ENCODE results near the gene FAM89A. TPM values are rescaled to one million over a fixed set of nuclear protein-coding genes. Genes with fewer than 3 reads are reported as not detected.

FAM89A gene
- total and polyA plus RNA-seq, 7 donors: 2.7 to 6.3 (median 4.2) TPM

GRCh38 chr1:230976825-230977747 is 63.0 kb downstream of the FAM89A start:
- no peak for TF ChIP-seq CTCF (IDR thresholded peaks at IDR 0.05)
- peak overlapping the region; percentile 27 for H3K27ac ChIP-seq
- peak overlapping the region; percentile 81 for H3K4me3 ChIP-seq
- peaks cover 0 to 25% of the 10 kb centered on the region in 2 donors for H3K36me3 ChIP-seq (ENCODE audit: insufficient read depth in 1 of 2, low read depth in 1 of 2)
- H3K9me3 ChIP-seq: no peaks in the 10 kb centered on the region
- intact Hi-C loops (cut with DNase I): loop anchor here in 1 of 2 donors (5.0 kb wide), 1 partner anchor 235 kb away; no protein-coding TSS in a partner anchor
- peaks cover 16% of the 10 kb centered on the region for H3K4me1 ChIP-seq
- WGBS, 3 donors: 71 to 75% (median 75%) methylated on average over 14 of the region's 14 CpGs
- DNase-seq (no peak), ATAC-seq (no peak)
- H3K27me3 ChIP-seq (ENCODE audit: insufficient read depth in 3 of 3, low read length in 2 of 3): no peaks in the 10 kb centered on the region

- H3K9me3 ChIP-seq: no peaks in the 10 kb centered on the region
- H3K4me3 ChIP-seq: no peak overlapping the region
- ATAC-seq (no peak), DNase-seq (no peak)
- peaks cover 16% of the 10 kb centered on the region for H3K4me1 ChIP-seq
- WGBS, 3 donors: 46 to 60% (median 52%) methylated on average over 4 of the region's 4 CpGs
- H3K36me3 ChIP-seq (ENCODE audit: insufficient read depth in 1 of 2, low read depth in 1 of 2): peaks cover 0 to 18% of the 10 kb centered on the region in 2 donors
- no peak for TF ChIP-seq CTCF (IDR thresholded peaks at IDR 0.05)
- H3K27ac ChIP-seq: no peak overlapping the region
- no peaks in the 10 kb centered on the region for H3K27me3 ChIP-seq (ENCODE audit: insufficient read depth in 3 of 3, low read length in 2 of 3)
- intact Hi-C loops (cut with DNase I): loop anchor here in 1 of 2 donors (5.0 kb wide), 1 partner anchor 236 kb away; no protein-coding TSS in a partner anchor
These were observed 63.7 kb downstream of the FAM89A start for GRCh38 chr1:230976360-230976759.

- WGBS, 3 donors: 81 to 90% (median 89%) methylated on average over 3 of the region's 3 CpGs
These were observed 64.4 kb downstream of the FAM89A start for GRCh38 chr1:230975636-230976035.

GRCh38 chr1:230972855-230973271 is 67.2 kb downstream of the FAM89A start:
- Histone ChIP-seq H3K4me3 (no peak overlapping the region), H3K36me3 (ENCODE audit: insufficient read depth in 1 of 2, low read depth in 1 of 2) (peaks cover 0 to 12% of the 10 kb centered on the region in 2 donors), H3K27ac (no peak overlapping the region), H3K4me1 (peaks cover 13% of the 10 kb centered on the region), H3K9me3 (no peaks in the 10 kb centered on the region), H3K27me3 (ENCODE audit: insufficient read depth in 3 of 3, low read length in 2 of 3) (no peaks in the 10 kb centered on the region)
- no peak for TF ChIP-seq CTCF (IDR thresholded peaks at IDR 0.05)
- WGBS, 3 donors: 81 to 100% (median 82%) methylated on average over 1 of the region's 1 CpG
- DNase-seq: no peak
- no peak for ATAC-seq
- intact Hi-C loops (cut with DNase I): no loop called here

More at GRCh38 chr1:230975636-230976035, 64.4 kb downstream of the FAM89A start:
- ATAC-seq (no peak), DNase-seq (no peak)
- H3K4me3 ChIP-seq: no peak overlapping the region
- H3K4me1 ChIP-seq: peaks cover 16% of the 10 kb centered on the region
- H3K27me3 ChIP-seq (ENCODE audit: insufficient read depth in 3 of 3, low read length in 2 of 3): no peaks in the 10 kb centered on the region
- H3K36me3 ChIP-seq (ENCODE audit: insufficient read depth in 1 of 2, low read depth in 1 of 2): peaks cover 0 to 12% of the 10 kb centered on the region in 2 donors
- intact Hi-C loops (cut with DNase I): loop anchor here in 1 of 2 donors (5.0 kb wide), 1 partner anchor 237 kb away; no protein-coding TSS in a partner anchor
- H3K27ac ChIP-seq: no peak overlapping the region
- no peak for TF ChIP-seq CTCF (IDR thresholded peaks at IDR 0.05)
- no peaks in the 10 kb centered on the region for H3K9me3 ChIP-seq

All from psoas muscle (tissue), 8 donors.